Glutamatergic neuron (in vitro differentiated cells): Measurements from ENCODE around the gene ENTR1. TPM values are rescaled to one million over a fixed set of nuclear protein-coding genes. Genes with fewer than 3 reads are reported as not detected.

Experiments used
- DNase-seq: peaks from one replicate; pipeline ENCODE4 v3.0.0; 2022
- H3K27ac Mint-ChIP-seq: one replicate; pipeline ENCODE4 v1.8.0; 2020; ENCODE audit warnings: mild to moderate bottlenecking, mixed read lengths, inconsistent platforms; ENCODE audit not compliant: unreplicated experiment
- H3K27me3 Mint-ChIP-seq: one replicate; pipeline ENCODE4 v1.8.0; 2020; ENCODE audit warnings: mild to moderate bottlenecking, moderate library complexity, mixed read lengths, inconsistent platforms; ENCODE audit not compliant: unreplicated experiment
- H3K36me3 Mint-ChIP-seq: one replicate; pipeline ENCODE4 v1.8.0; 2020; ENCODE audit warnings: mild to moderate bottlenecking, mixed read lengths, inconsistent platforms; ENCODE audit not compliant: unreplicated experiment
- H3K4me1 Mint-ChIP-seq: one replicate; pipeline ENCODE4 v1.8.0; 2020; ENCODE audit warnings: mild to moderate bottlenecking, low read depth, mixed read lengths, inconsistent platforms; ENCODE audit not compliant: unreplicated experiment
- H3K4me3 Mint-ChIP-seq: one replicate; pipeline ENCODE4 v1.8.0; 2020; ENCODE audit warnings: mild to moderate bottlenecking, mixed read lengths, inconsistent platforms; ENCODE audit not compliant: unreplicated experiment
- H3K9me3 Mint-ChIP-seq: one replicate; pipeline ENCODE4 v1.8.0; 2020; ENCODE audit warnings: mild to moderate bottlenecking, moderate library complexity, mixed read lengths, inconsistent platforms; ENCODE audit not compliant: unreplicated experiment
- total RNA-seq: library from RNA; stranded (reverse); fragmentation: NEBNext Ultra II Directional; extraction: Animal tissue kit (Norgen Biotek cat#: 25700); gene quantifications from one replicate; pipeline ENCODE4 v1.2.1, GENCODE V29; 2021; ENCODE audit not compliant: unreplicated experiment
- TF ChIP-seq, protein P1 (sequence below): fragments of 200-600 bp; sonication (generic); IDR thresholded peaks from one replicate; pipeline ENCODE4 v1.5.0; 2021; ENCODE audit not compliant: partially characterized antibody, unreplicated experiment

ENTR1 gene
- total RNA-seq, 1 donor from 2014 or later: 61.2 TPM

DNA sequence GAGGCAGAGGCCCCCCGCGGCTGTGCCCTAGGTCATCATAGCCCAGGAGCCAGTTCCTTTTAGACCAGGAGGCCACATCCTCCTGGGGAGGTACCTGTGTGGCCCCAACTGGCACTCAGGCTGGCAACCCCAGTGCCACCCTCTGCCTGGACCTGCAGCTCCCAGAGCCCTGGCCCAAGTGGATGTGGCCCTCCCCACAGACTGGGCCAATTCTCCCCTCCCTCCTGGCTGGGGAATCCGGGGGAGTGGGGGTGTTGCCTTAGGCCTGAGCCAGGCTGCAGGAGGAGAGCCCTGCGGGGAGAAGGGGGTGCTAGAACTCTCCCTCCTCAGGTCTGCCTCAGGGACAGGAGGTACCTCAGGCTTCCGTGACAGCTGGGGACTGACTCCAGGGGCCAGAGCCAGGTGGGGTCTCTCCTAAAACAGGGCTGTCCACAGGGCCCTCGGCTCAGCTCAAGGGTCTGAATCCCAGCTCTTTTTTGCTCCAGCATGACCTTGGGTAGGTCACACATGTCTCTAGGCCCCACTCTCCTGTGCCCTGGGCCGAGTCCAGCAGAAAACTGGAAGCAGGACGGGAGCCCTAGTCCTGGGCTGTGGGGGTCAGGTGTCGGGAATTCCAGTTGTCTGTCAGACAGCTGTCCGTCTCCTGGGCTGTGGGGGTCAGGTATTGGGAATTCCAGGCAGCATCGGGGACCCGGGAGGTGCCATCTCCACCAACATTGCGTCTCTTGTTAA lies 56.5 kb downstream of the ENTR1 start:
- no peak for DNase-seq
- H3K4me3 Mint-ChIP-seq: no peak overlapping the region
- no peak overlapping the region for H3K27ac Mint-ChIP-seq
- H3K36me3 Mint-ChIP-seq: no peaks in the 10 kb centered on the region
- peaks cover 5% of the 10 kb centered on the region for H3K27me3 Mint-ChIP-seq
- TF ChIP-seq, protein P1, sequence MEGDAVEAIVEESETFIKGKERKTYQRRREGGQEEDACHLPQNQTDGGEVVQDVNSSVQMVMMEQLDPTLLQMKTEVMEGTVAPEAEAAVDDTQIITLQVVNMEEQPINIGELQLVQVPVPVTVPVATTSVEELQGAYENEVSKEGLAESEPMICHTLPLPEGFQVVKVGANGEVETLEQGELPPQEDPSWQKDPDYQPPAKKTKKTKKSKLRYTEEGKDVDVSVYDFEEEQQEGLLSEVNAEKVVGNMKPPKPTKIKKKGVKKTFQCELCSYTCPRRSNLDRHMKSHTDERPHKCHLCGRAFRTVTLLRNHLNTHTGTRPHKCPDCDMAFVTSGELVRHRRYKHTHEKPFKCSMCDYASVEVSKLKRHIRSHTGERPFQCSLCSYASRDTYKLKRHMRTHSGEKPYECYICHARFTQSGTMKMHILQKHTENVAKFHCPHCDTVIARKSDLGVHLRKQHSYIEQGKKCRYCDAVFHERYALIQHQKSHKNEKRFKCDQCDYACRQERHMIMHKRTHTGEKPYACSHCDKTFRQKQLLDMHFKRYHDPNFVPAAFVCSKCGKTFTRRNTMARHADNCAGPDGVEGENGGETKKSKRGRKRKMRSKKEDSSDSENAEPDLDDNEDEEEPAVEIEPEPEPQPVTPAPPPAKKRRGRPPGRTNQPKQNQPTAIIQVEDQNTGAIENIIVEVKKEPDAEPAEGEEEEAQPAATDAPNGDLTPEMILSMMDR: no peak
- H3K4me1 Mint-ChIP-seq: no peaks in the 10 kb centered on the region
- peaks cover 7% of the 10 kb centered on the region for H3K9me3 Mint-ChIP-seq

DNA sequence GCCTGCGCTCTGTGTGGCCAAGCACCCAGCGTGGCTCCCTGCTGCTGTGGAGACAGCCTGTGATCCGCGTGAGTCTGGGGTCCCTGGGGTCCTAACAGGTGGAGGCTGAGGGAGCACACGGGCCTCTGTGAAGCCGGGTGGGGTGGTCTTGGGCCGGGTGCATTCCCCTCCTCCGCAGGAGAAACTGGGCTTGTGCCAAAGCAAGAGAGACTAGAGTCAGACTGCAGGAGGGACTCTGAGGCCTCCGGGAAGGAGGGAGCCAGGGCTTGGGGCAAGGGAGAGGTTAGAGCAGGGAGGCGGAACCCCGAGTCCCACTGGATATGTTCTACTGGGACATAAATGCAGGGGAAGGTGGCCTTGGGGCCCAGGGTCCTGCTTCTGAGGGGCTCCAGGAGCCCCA lies 57.3 kb downstream of the ENTR1 start:
- no peak overlapping the region for H3K4me3 Mint-ChIP-seq
- H3K4me1 Mint-ChIP-seq: no peaks in the 10 kb centered on the region
- DNase-seq: no peak
- H3K9me3 Mint-ChIP-seq: peaks cover 7% of the 10 kb centered on the region
- H3K27ac Mint-ChIP-seq: no peak overlapping the region
- no peaks in the 10 kb centered on the region for H3K36me3 Mint-ChIP-seq
- TF ChIP-seq, protein P1: no peak
- H3K27me3 Mint-ChIP-seq: peaks cover 5% of the 10 kb centered on the region

DNA sequence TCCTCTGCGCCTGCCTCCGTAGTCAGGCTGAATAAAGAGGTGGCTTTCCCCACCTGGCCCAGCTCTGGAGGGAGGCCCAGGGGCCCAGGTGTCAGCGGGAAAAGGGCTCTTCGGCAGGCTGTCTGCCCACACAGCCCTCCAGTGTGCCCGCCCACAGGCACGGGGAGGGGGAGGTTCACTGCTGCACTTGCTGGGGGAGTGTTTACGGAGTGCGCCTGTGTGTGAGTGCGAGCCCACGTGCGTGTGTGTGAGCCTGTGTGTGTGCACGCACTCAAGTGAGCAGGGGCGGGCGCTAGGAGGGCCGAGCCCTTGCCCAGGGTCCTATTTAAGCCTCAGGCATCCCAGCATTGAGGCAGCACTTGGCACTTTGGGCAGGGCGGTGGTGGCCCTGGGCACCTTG lies 57.7 kb downstream of the ENTR1 start:
- Mint-ChIP-seq H3K27me3 (peaks cover 6% of the 10 kb centered on the region), H3K27ac (no peak overlapping the region), H3K9me3 (peaks cover 7% of the 10 kb centered on the region), H3K4me3 (no peak overlapping the region), H3K4me1 (no peaks in the 10 kb centered on the region), H3K36me3 (no peaks in the 10 kb centered on the region)
- DNase-seq: no peak
- TF ChIP-seq, protein P1: no peak

Other genes starting within 250 kb of the ENTR1 start
- gene LHX3, start 205.5 kb downstream of the ENTR1 start, total RNA-seq: 0.81 TPM
- gene QSOX2, start 164.8 kb downstream of the ENTR1 start, total RNA-seq: 21.2 TPM
- gene CCDC187, start 106.5 kb downstream of the ENTR1 start, total RNA-seq: 15.8 TPM
- gene GPSM1, start 83.1 kb downstream of the ENTR1 start, total RNA-seq: 140 TPM
- 16.5 TPM for gene DNLZ, start 46.9 kb downstream of the ENTR1 start, total RNA-seq
- 4.1 TPM for gene CARD9, start 36.9 kb downstream of the ENTR1 start, total RNA-seq
- 22.9 TPM for gene SNAPC4, start 10.4 kb downstream of the ENTR1 start, total RNA-seq
- gene PMPCA, start within 50 bp of the ENTR1 start, total RNA-seq: 69.0 TPM
- 35.2 TPM for gene INPP5E, start 29.2 kb upstream of the ENTR1 start, total RNA-seq
- gene SEC16A, start 72.4 kb upstream of the ENTR1 start, total RNA-seq: 74.3 TPM
- 64.2 TPM for gene NOTCH1, start 135.4 kb upstream of the ENTR1 start, total RNA-seq